Panc1 (cell line): Measurements from ENCODE around the gene MAP9. TPM values are rescaled to one million over a fixed set of nuclear protein-coding genes. Genes with fewer than 3 reads are reported as not detected.

Source experiments
- ATAC-seq: fragments of 200-7000 bp; cut with Tn5 transposase; 2 replicates; pipeline ENCODE4 v1.9.1; 2020; ENCODE audit warnings: mild to moderate bottlenecking, moderate library complexity
- BruUV-seq: library from RNA; stranded (reverse); fragments of 400-500 nt; replicated peaks from 2 replicates; lab custom pipeline; 2021; lab: Mats Ljungman, UMichigan
- CTCF ChIA-PET: fragments of 300-600 bp; sonication (Branson Sonifier 250); formaldehyde crosslinking; loops from one replicate; lab custom pipeline; 2022; ENCODE audit warnings: antibody characterized with exemption; lab: Charles Lee
- POLR2A ChIA-PET: fragments of 300-600 bp; sonication (Branson Sonifier 250); formaldehyde crosslinking; loops from one replicate; lab custom pipeline; 2022; ENCODE audit warnings: antibody characterized with exemption; lab: Charles Lee
- DNase-seq: peaks from one replicate; pipeline ENCODE4 v3.0.0-alpha.2; 2010; ENCODE audit warnings: low read depth, low spot score
- H3K27ac ChIP-seq: 2 replicates; pipeline ENCODE4 v1.5.1; 2011; ENCODE audit warnings: mild to moderate bottlenecking, low read length, inconsistent platforms
- H3K27me3 ChIP-seq: fragments of 200-500 bp; sonication (Bioruptor generic); 2 replicates; pipeline ENCODE4 v1.6.0; 2014; ENCODE audit warnings: low read length, inconsistent platforms; ENCODE audit not compliant: control insufficient read depth, insufficient read depth
- H3K36me3 ChIP-seq: fragments of 200-500 bp; sonication (Bioruptor generic); 2 replicates; pipeline ENCODE4 v1.5.1; 2014; ENCODE audit warnings: inconsistent platforms, mild to moderate bottlenecking, low read length, moderate library complexity; ENCODE audit not compliant: control insufficient read depth, insufficient read depth
- H3K4me1 ChIP-seq: 2 replicates; pipeline ENCODE4 v1.5.1; 2011; ENCODE audit warnings: inconsistent platforms, mild to moderate bottlenecking, low read length, moderate library complexity; ENCODE audit not compliant: control insufficient read depth, insufficient read depth
- H3K4me3 ChIP-seq, 2 experiments: 2 replicates each; pipeline ENCODE4 v1.5.1; 2011 to 2012; ENCODE audit warnings: low read depth in 2 of 2, low read length in 2 of 2, mild to moderate bottlenecking in 2 of 2, inconsistent platforms in 1 of 2, moderate library complexity in 1 of 2
- H3K9me3 ChIP-seq: fragments of 200-500 bp; sonication (Bioruptor generic); 2 replicates; pipeline ENCODE4 v1.5.1; 2014; ENCODE audit warnings: low read depth, mild to moderate bottlenecking, inconsistent platforms, low read length, moderate library complexity; ENCODE audit not compliant: control insufficient read depth, insufficient read depth
- CTCF ChIP-seq: fragments of 450-650 bp; IDR thresholded peaks from 2 replicates; pipeline ENCODE4 v1.5.1; 2017; ENCODE audit warnings: mild to moderate bottlenecking
- POLR2AphosphoS5 ChIP-seq: IDR thresholded peaks from 2 replicates; pipeline ENCODE4 v1.6.1; 2012; ENCODE audit warnings: mild to moderate bottlenecking, low read depth, low read length, moderate library complexity
- REST ChIP-seq, 2 experiments: IDR thresholded peaks; 2 replicates each; pipeline ENCODE4 v1.6.1; 2011 to 2012; ENCODE audit warnings: low read depth in 2 of 2, control low read depth in 1 of 2, low read length in 1 of 2, mild to moderate bottlenecking in 1 of 2, moderate library complexity in 1 of 2; ENCODE audit not compliant: insufficient read depth in 1 of 2
- SIN3A ChIP-seq: IDR thresholded peaks from 2 replicates; pipeline ENCODE4 v1.6.1; 2012; ENCODE audit warnings: low read depth, mild to moderate bottlenecking, low read length, moderate library complexity, borderline replicate concordance; ENCODE audit not compliant: insufficient read depth
- TCF7L2 ChIP-seq: IDR thresholded peaks from 2 replicates; pipeline ENCODE4 v1.6.1; 2011; ENCODE audit warnings: mild to moderate bottlenecking, low read depth, low read length, inconsistent platforms
- in situ Hi-C: cut with HindIII; loops from 2 replicates; pipeline ENCODE4 v1.10.0; 2016; ENCODE audit warnings: low sequenced_read_pairs, low pct_unique_long_range_greater_than_20kb
- intact Hi-C: fragments of 100-400 bp; cut with micrococcal nuclease; formaldehyde crosslinking; loops from one replicate; pipeline ENCODE4 v1.10.0; 2022; ENCODE audit not compliant: unreplicated experiment
- total RNA-seq: library from RNA; stranded (reverse); gene quantifications from one replicate; pipeline ENCODE4 v1.2.1, GENCODE V29; 2021; ENCODE audit not compliant: unreplicated experiment

MAP9 gene
- total RNA-seq, 1 experiment from 2014 or later, result 9.8 TPM

- ChIA-PET POLR2A (no interaction called here), CTCF (interaction anchor here (0.6 kb wide), 1 partner anchor 872 kb away, joined by 6 read pairs; no protein-coding TSS in a partner anchor)
- no peaks in the 10 kb centered on the region for H3K4me1 ChIP-seq
- in situ Hi-C loops, result no loop called here
- intact Hi-C loops, result no loop called here
- DNase-seq, result no peak
- H3K4me3 ChIP-seq, result no peak overlapping the region
- BruUV-seq, result no TSS peak
- TF ChIP-seq TCF7L2 (no peak), CTCF (no peak), SIN3A (no peak), REST (IDR thresholded peaks at IDR 0.05; ENCODE audit: insufficient read depth in 1 of 2, low read depth in 2 of 2, low read length in 1 of 2) (no peak), POLR2AphosphoS5 (no peak)
- H3K36me3 ChIP-seq, result no peaks in the 10 kb centered on the region
- no peaks in the 10 kb centered on the region for H3K9me3 ChIP-seq
- H3K27me3 ChIP-seq, result no peaks in the 10 kb centered on the region
- no peak overlapping the region for H3K27ac ChIP-seq
- ATAC-seq, result no peak
Measured at GRCh38 chr4:155419266-155419665, 42.5 kb upstream of the MAP9 start.

- H3K36me3 ChIP-seq, result no peaks in the 10 kb centered on the region
- H3K27me3 ChIP-seq, result no peaks in the 10 kb centered on the region
- H3K9me3 ChIP-seq, result no peaks in the 10 kb centered on the region
- no peak overlapping the region for H3K27ac ChIP-seq
- CTCF ChIA-PET, result no interaction called here
- H3K4me1 ChIP-seq, result no peaks in the 10 kb centered on the region
- DNase-seq (no peak), ATAC-seq (no peak)
- in situ Hi-C loops, result no loop called here
- no peak for TF ChIP-seq REST (IDR thresholded peaks at IDR 0.05; ENCODE audit: insufficient read depth in 1 of 2, low read depth in 2 of 2, low read length in 1 of 2)
- TF ChIP-seq CTCF, result no peak
- TF ChIP-seq TCF7L2, result no peak
- TF ChIP-seq SIN3A, result no peak
- no peak for TF ChIP-seq POLR2AphosphoS5
- intact Hi-C loops, result no loop called here
- H3K4me3 ChIP-seq, result no peak overlapping the region
- POLR2A ChIA-PET, result no interaction called here
- no TSS peak for BruUV-seq
Measured at GRCh38 chr4:155415662-155416061, 38.9 kb upstream of the MAP9 start.
